ENCODE measurements around the gene MTAP. TPM values are rescaled to one million over a fixed set of nuclear protein-coding genes. Genes with fewer than 3 reads are reported as not detected.

The MTAP gene
- total RNA-seq, 5 donors from 2014 or later (not counting 1 experiment from before 2014, with no cell fraction given) = 32.0 to 41.9 (median 34.6) TPM

DNA sequence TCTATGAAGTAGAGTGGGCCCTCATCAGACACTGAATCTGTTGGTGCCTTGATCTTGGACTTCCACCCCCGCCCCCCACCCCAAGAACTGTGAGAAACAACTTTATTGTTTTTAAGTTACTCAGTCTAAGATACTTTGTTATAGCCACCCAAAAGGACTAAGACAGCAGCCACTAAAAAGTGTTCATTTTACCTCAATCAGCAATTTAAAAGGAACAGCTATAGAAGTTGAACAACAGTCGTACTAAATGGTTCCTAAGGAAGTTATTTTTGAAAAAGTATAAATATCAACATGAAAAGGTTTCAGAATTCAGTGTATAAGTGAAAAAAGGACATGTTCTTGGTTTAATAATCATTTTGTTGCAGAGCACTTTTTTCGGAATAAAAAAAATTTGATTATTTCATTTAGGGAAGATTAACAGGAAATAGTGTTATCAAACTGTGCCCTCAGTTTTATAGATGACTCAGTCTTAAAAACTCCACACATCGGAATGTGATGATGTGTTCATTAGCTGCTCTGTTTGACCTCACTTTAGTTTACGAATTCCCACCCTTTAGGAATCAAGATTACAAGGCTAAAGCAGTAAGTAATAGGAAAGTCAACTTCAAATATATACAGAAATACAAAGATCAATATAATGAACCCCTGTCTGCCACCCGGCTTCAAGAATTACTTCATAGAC is 71.2 kb downstream of the MTAP start:
- Histone ChIP-seq H3K4me1 (ENCODE audit: control insufficient read depth in 1 of 2, extremely low read depth in 1 of 2, insufficient read depth in 2 of 2, low read length in 2 of 2) (no peaks in the 10 kb centered on the region), H3K27ac (ENCODE audit: low read length) (no peak overlapping the region), H3K36me3 (ENCODE audit: control insufficient read depth in 2 of 2, extremely low read depth in 1 of 2, insufficient read depth in 1 of 2, low read length in 1 of 2) (peaks cover 0 to 4% of the 10 kb centered on the region in 2 donors), H3K9me3 (no peaks in the 10 kb centered on the region), H3K4me3 (ENCODE audit: control insufficient read depth in 1 of 2, extremely low read depth in 1 of 2, low read length in 1 of 2) (no peak overlapping the region), H3K27me3 (replicated peaks in 1 of 2; ENCODE audit: control insufficient read depth in 2 of 2, extremely low read depth in 1 of 2, insufficient read depth in 2 of 2, low read length in 1 of 2) (no peaks in the 10 kb centered on the region)
- peaks cover 62% of the 10 kb centered on the region for H3K36me3 Mint-ChIP-seq
- no peak overlapping the region for H3K27ac Mint-ChIP-seq
- H3K27me3 Mint-ChIP-seq = no peaks in the 10 kb centered on the region
- ATAC-seq (replicated peaks in 1 of 4) = no peak
- H3K9me3 Mint-ChIP-seq = peaks cover 14 to 24% (median 18%) of the 10 kb centered on the region in 3 donors
- H3K4me1 Mint-ChIP-seq = peaks cover 0 to 11% (median 0%) of the 10 kb centered on the region in 3 donors
- DNase-seq = no peak
- ChIA-PET POLR2A (no interaction called here), CTCF (no interaction called here)
- no peak overlapping the region for H3K4me3 Mint-ChIP-seq
- WGBS (ENCODE audit: insufficient coverage) = no CpG with 5 or more reads among the region's 6 CpGs

DNA sequence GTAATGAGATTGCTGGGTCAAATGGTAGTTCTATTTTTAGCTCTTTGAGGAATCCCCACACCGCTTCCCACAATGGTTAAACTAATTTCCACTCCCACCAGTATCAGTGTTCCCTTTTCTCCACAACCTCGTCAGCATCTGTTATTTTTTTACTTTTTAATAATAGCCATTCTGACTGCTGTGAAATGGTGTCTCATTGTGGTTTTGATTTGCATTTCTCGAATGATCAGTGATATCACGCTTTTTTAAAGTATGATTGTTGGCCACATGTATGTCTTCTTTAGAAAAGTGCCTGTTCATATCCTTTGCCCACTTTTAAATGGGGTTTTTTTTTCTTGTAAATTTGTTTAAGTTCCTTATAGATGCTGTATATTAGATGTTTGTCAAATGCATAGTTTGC is 73.5 kb downstream of the MTAP start:
- DNase-seq = no peak
- H3K27me3 ChIP-seq (replicated peaks in 1 of 2; ENCODE audit: control insufficient read depth in 2 of 2, extremely low read depth in 1 of 2, insufficient read depth in 2 of 2, low read length in 1 of 2) = no peaks in the 10 kb centered on the region
- no peak for ATAC-seq (replicated peaks in 1 of 4)
- no peaks in the 10 kb centered on the region for H3K27me3 Mint-ChIP-seq
- H3K4me1 ChIP-seq (ENCODE audit: control insufficient read depth in 1 of 2, extremely low read depth in 1 of 2, insufficient read depth in 2 of 2, low read length in 2 of 2) = no peaks in the 10 kb centered on the region
- WGBS (ENCODE audit: insufficient coverage) = 67% methylated on average over 2 of the region's 4 CpGs
- no peak overlapping the region for H3K4me3 ChIP-seq (ENCODE audit: control insufficient read depth in 1 of 2, extremely low read depth in 1 of 2, low read length in 1 of 2)
- no peak overlapping the region for H3K27ac Mint-ChIP-seq
- H3K36me3 ChIP-seq (ENCODE audit: control insufficient read depth in 2 of 2, extremely low read depth in 1 of 2, insufficient read depth in 1 of 2, low read length in 1 of 2) = peaks cover 0 to 8% of the 10 kb centered on the region in 2 donors
- ChIA-PET POLR2A (no interaction called here), CTCF (no interaction called here)
- H3K9me3 ChIP-seq = no peaks in the 10 kb centered on the region
- H3K27ac ChIP-seq (ENCODE audit: low read length) = no peak overlapping the region
- H3K4me1 Mint-ChIP-seq = peaks cover 0 to 11% (median 0%) of the 10 kb centered on the region in 3 donors
- no peak overlapping the region for H3K4me3 Mint-ChIP-seq
- peaks cover 83% of the 10 kb centered on the region for H3K36me3 Mint-ChIP-seq
- H3K9me3 Mint-ChIP-seq = peaks cover 22 to 47% (median 22%) of the 10 kb centered on the region in 3 donors

DNA sequence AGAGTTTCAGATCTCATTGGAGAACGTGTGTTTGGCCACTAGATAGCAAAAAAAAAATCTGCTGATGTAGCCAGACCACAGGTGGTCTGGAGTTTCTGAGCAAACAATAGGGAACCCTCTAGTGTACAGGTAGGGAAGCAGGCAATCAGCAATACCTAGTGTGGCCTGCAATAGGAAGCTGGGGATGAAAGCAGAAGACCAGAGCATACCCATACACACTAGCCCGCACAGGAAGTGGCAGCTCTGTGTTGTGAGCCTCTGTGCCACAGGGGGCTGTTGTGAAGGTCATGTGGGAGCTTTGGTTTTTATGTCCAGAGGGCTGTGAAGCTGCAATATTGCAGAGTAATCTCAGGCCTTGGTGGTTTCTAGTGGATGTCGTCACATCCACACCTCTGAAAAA is 81.2 kb downstream of the MTAP start:
- Mint-ChIP-seq H3K9me3 (peaks cover 8 to 53% (median 37%) of the 10 kb centered on the region in 3 donors), H3K36me3 (peaks cover 66% of the 10 kb centered on the region), H3K4me3 (no peak overlapping the region), H3K27me3 (no peaks in the 10 kb centered on the region), H3K4me1 (peaks cover 0 to 4% (median 4%) of the 10 kb centered on the region in 3 donors), H3K27ac (no peak overlapping the region)
- H3K27ac ChIP-seq (ENCODE audit: low read length) = no peak overlapping the region
- H3K4me3 ChIP-seq (ENCODE audit: control insufficient read depth in 1 of 2, extremely low read depth in 1 of 2, low read length in 1 of 2) = no peak overlapping the region
- WGBS (ENCODE audit: insufficient coverage) = 86% methylated on average over 1 of the region's 3 CpGs
- CTCF ChIA-PET = interaction anchor here in 1 of 2 donors (0.6 kb wide), 1 partner anchor 10 kb away, joined by 3 read pairs; no protein-coding TSS in a partner anchor
- POLR2A ChIA-PET = no interaction called here
- ATAC-seq (replicated peaks in 1 of 4) = no peak
- peaks cover 0 to 8% of the 10 kb centered on the region in 2 donors for H3K36me3 ChIP-seq (ENCODE audit: control insufficient read depth in 2 of 2, extremely low read depth in 1 of 2, insufficient read depth in 1 of 2, low read length in 1 of 2)
- no peaks in the 10 kb centered on the region for H3K27me3 ChIP-seq (replicated peaks in 1 of 2; ENCODE audit: control insufficient read depth in 2 of 2, extremely low read depth in 1 of 2, insufficient read depth in 2 of 2, low read length in 1 of 2)
- no peaks in the 10 kb centered on the region for H3K9me3 ChIP-seq
- peak in 6 of 35 experiments; percentile 0 to 6 (median 2) for DNase-seq
- H3K4me1 ChIP-seq (ENCODE audit: control insufficient read depth in 1 of 2, extremely low read depth in 1 of 2, insufficient read depth in 2 of 2, low read length in 2 of 2) = no peaks in the 10 kb centered on the region

DNA sequence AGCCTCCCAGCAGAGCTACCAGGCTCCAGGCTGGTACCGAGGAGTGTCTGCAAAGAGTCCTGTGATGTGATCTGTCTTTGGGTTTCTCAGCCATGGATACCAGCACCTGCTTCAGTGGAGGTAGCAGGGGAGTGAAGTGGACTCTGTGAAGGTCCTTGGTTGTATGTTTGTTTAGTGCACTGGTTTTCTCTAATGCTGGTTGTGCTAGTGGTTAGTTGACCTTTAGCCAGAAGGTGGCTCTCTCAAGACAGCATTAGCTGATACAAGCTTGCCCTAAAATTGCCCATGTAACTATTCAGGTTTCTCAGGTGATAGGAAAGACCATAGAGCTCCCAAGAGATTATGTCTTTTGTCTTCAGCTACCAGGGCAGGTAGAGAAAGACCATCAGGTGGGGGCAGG is 87.2 kb downstream of the MTAP start:
- WGBS (ENCODE audit: insufficient coverage) = 100% methylated on average over 1 of the region's 1 CpG
- DNase-seq (no peak), ATAC-seq (replicated peaks in 1 of 4) (no peak)
- Histone ChIP-seq H3K4me3 (ENCODE audit: control insufficient read depth in 1 of 2, extremely low read depth in 1 of 2, low read length in 1 of 2) (no peak overlapping the region), H3K27me3 (replicated peaks in 1 of 2; ENCODE audit: control insufficient read depth in 2 of 2, extremely low read depth in 1 of 2, insufficient read depth in 2 of 2, low read length in 1 of 2) (no peaks in the 10 kb centered on the region), H3K4me1 (ENCODE audit: control insufficient read depth in 1 of 2, extremely low read depth in 1 of 2, insufficient read depth in 2 of 2, low read length in 2 of 2) (no peaks in the 10 kb centered on the region), H3K36me3 (ENCODE audit: control insufficient read depth in 2 of 2, extremely low read depth in 1 of 2, insufficient read depth in 1 of 2, low read length in 1 of 2) (peaks cover 2 to 9% of the 10 kb centered on the region in 2 donors), H3K27ac (ENCODE audit: low read length) (no peak overlapping the region), H3K9me3 (peaks cover 3% of the 10 kb centered on the region)
- peaks cover 78% of the 10 kb centered on the region for H3K36me3 Mint-ChIP-seq
- H3K4me1 Mint-ChIP-seq = no peaks in the 10 kb centered on the region
- ChIA-PET POLR2A (interaction anchor here in 1 of 2 donors (0.7 kb wide), 1 partner anchor 44 kb away, joined by 3 read pairs; no protein-coding TSS in a partner anchor), CTCF (no interaction called here)
- H3K4me3 Mint-ChIP-seq = no peak overlapping the region
- H3K9me3 Mint-ChIP-seq = peaks cover 24 to 50% (median 41%) of the 10 kb centered on the region in 3 donors
- H3K27me3 Mint-ChIP-seq = no peaks in the 10 kb centered on the region
- no peak overlapping the region for H3K27ac Mint-ChIP-seq

DNA sequence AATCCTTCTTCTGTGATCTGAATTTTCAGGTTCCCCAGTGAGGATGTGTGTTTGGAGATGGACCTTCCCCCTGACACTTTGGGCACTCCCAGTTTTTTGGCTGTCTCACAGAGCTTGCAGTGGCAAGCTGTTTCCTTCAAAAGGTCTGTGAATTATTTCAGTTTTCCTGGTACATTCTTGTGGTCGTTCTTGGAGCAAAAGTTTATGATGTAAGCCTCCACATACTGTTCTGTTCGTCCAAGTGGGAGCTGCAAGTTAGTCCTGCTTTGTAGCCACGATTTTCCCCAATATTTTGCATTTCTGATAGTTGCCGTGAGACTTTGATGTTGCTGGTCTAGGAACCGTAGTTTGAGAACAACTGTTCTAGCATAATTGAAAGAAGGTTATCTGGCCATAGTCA is 88.3 kb downstream of the MTAP start:
- H3K27ac Mint-ChIP-seq = no peak overlapping the region
- H3K36me3 Mint-ChIP-seq = peaks cover 74% of the 10 kb centered on the region
- Histone ChIP-seq H3K36me3 (ENCODE audit: control insufficient read depth in 2 of 2, extremely low read depth in 1 of 2, insufficient read depth in 1 of 2, low read length in 1 of 2) (peaks cover 2 to 9% of the 10 kb centered on the region in 2 donors), H3K9me3 (peaks cover 3% of the 10 kb centered on the region), H3K4me1 (ENCODE audit: control insufficient read depth in 1 of 2, extremely low read depth in 1 of 2, insufficient read depth in 2 of 2, low read length in 2 of 2) (no peaks in the 10 kb centered on the region), H3K27me3 (replicated peaks in 1 of 2; ENCODE audit: control insufficient read depth in 2 of 2, extremely low read depth in 1 of 2, insufficient read depth in 2 of 2, low read length in 1 of 2) (no peaks in the 10 kb centered on the region), H3K27ac (ENCODE audit: low read length) (no peak overlapping the region), H3K4me3 (ENCODE audit: control insufficient read depth in 1 of 2, extremely low read depth in 1 of 2, low read length in 1 of 2) (no peak overlapping the region)
- H3K4me3 Mint-ChIP-seq = no peak overlapping the region
- H3K9me3 Mint-ChIP-seq = peaks cover 24 to 53% (median 39%) of the 10 kb centered on the region in 3 donors
- 100% methylated on average over 1 of the region's 5 CpGs for WGBS (ENCODE audit: insufficient coverage)
- no peak for DNase-seq
- CTCF ChIA-PET = interaction anchor here in 1 of 2 donors (0.6 kb wide), 1 partner anchor 12 kb away, joined by 3 read pairs; no protein-coding TSS in a partner anchor
- H3K4me1 Mint-ChIP-seq = no peaks in the 10 kb centered on the region
- POLR2A ChIA-PET = no interaction called here
- no peak for ATAC-seq (replicated peaks in 1 of 4)
- no peaks in the 10 kb centered on the region for H3K27me3 Mint-ChIP-seq

DNA sequence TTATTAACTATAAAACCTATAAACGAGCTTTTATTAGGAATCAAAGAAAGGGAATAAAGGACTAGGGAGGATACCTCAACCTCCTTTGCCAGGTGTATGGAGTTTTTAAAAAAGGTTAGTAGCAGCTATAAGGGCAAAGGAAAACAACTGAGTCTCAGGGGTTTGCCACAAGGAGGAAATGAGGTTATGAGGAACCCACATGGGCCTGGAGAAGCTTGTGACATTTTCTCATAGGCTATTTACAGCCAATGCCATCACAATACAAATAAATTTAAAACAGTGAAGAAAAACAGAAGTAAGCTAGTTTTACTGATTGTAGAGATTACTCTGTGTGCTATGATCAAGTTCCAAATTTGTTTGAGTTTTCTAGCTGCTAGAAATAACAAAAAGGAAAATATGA is 99.1 kb downstream of the MTAP start:
- Histone ChIP-seq H3K4me1 (ENCODE audit: control insufficient read depth in 1 of 2, extremely low read depth in 1 of 2, insufficient read depth in 2 of 2, low read length in 2 of 2) (no peaks in the 10 kb centered on the region), H3K36me3 (ENCODE audit: control insufficient read depth in 2 of 2, extremely low read depth in 1 of 2, insufficient read depth in 1 of 2, low read length in 1 of 2) (no peaks in the 10 kb centered on the region), H3K4me3 (ENCODE audit: control insufficient read depth in 1 of 2, extremely low read depth in 1 of 2, low read length in 1 of 2) (no peak overlapping the region), H3K9me3 (peaks cover 3% of the 10 kb centered on the region), H3K27me3 (replicated peaks in 1 of 2; ENCODE audit: control insufficient read depth in 2 of 2, extremely low read depth in 1 of 2, insufficient read depth in 2 of 2, low read length in 1 of 2) (no peaks in the 10 kb centered on the region), H3K27ac (ENCODE audit: low read length) (no peak overlapping the region)
- no peaks in the 10 kb centered on the region for H3K27me3 Mint-ChIP-seq
- ATAC-seq (replicated peaks in 1 of 4) (no peak), DNase-seq (no peak)
- H3K36me3 Mint-ChIP-seq = peaks cover 29% of the 10 kb centered on the region
- no CpG with 5 or more reads among the region's 1 CpG for WGBS (ENCODE audit: insufficient coverage)
- H3K4me1 Mint-ChIP-seq = no peaks in the 10 kb centered on the region
- ChIA-PET CTCF (interaction anchor here (0.5 kb wide), 2 partner anchors 57 to 240 kb away, joined by 3 to 4 read pairs; no protein-coding TSS in a partner anchor), POLR2A (interaction anchor here in 1 of 2 donors (0.6 kb wide), 1 partner anchor 45 kb away, joined by 7 read pairs; no protein-coding TSS in a partner anchor)
- H3K4me3 Mint-ChIP-seq = no peak overlapping the region
- H3K27ac Mint-ChIP-seq = no peak overlapping the region
- peaks cover 21 to 61% (median 53%) of the 10 kb centered on the region in 3 donors for H3K9me3 Mint-ChIP-seq

Measured in T-cell (primary cell).